Endodermal cell (in vitro differentiated cells): Measurements from ENCODE around the gene ABCC5. TPM values are rescaled to one million over a fixed set of nuclear protein-coding genes. Genes with fewer than 3 reads are reported as not detected.

Experiments used
- DNase-seq: peaks from one replicate; pipeline ENCODE4 v3.0.0-alpha.2; 2017
- H3K27ac ChIP-seq: 2 replicates; pipeline ENCODE4 v1.5.1; 2013; ENCODE audit warnings: mild to moderate bottlenecking, low read depth, low read length, moderate library complexity
- H3K27me3 ChIP-seq: 2 replicates; pipeline ENCODE4 v1.6.1; 2013; ENCODE audit warnings: mild to moderate bottlenecking, low read length, moderate library complexity; ENCODE audit not compliant: insufficient read depth, control insufficient read depth, poor library complexity, severe bottlenecking
- H3K36me3 ChIP-seq: 2 replicates; pipeline ENCODE4 v1.7.0; 2013; ENCODE audit warnings: mild to moderate bottlenecking, low read length, moderate library complexity; ENCODE audit not compliant: control insufficient read depth, insufficient read depth
- H3K4me1 ChIP-seq: one replicate; pipeline ENCODE4 v1.7.0; 2013; ENCODE audit warnings: low read length; ENCODE audit not compliant: control insufficient read depth, insufficient read depth
- H3K4me3 ChIP-seq: 2 replicates; pipeline ENCODE4 v1.5.1; 2013; ENCODE audit warnings: mild to moderate bottlenecking, low read length, moderate library complexity
- H3K9ac ChIP-seq: 2 replicates; pipeline ENCODE4 v1.6.1; 2013; ENCODE audit warnings: mild to moderate bottlenecking, low read length, moderate library complexity; ENCODE audit not compliant: poor library complexity, severe bottlenecking; ENCODE audit errors: extremely low read depth
- H3K9me3 ChIP-seq: 2 replicates; pipeline ENCODE4 v1.6.1; 2013; ENCODE audit warnings: mild to moderate bottlenecking, low read length, moderate library complexity; ENCODE audit not compliant: control insufficient read depth
- H3K27ac Mint-ChIP-seq: 2 replicates; pipeline ENCODE4 v1.8.0; 2020; ENCODE audit warnings: mixed read lengths
- H3K27me3 Mint-ChIP-seq: 2 replicates; pipeline ENCODE4 v1.8.0; 2021; ENCODE audit warnings: mild to moderate bottlenecking, mixed read lengths; ENCODE audit not compliant: insufficient read depth
- H3K36me3 Mint-ChIP-seq: 2 replicates; pipeline ENCODE4 v1.8.0; 2020; ENCODE audit warnings: low read depth, mixed read lengths
- H3K4me1 Mint-ChIP-seq: 2 replicates; pipeline ENCODE4 v1.8.0; 2020; ENCODE audit warnings: mixed read lengths
- H3K4me3 Mint-ChIP-seq: 2 replicates; pipeline ENCODE4 v1.8.0; 2020; ENCODE audit warnings: mild to moderate bottlenecking, moderate library complexity, mixed read lengths
- H3K9me3 Mint-ChIP-seq: 2 replicates; pipeline ENCODE4 v1.8.0; 2020; ENCODE audit warnings: mild to moderate bottlenecking, mixed read lengths
- WGBS, 2 experiments: methylation state at CpG; one replicate each; pipeline versions ENCODE4 v1.1.5 to v1.1.7; 2013; ENCODE audit warnings: missing lambda C conversion rate in 2 of 2, mixed read lengths in 1 of 2; ENCODE audit not compliant: insufficient coverage in 1 of 2, insufficient read length in 1 of 2; 5-methylcytosine and 5-hydroxymethylcytosine counted together
- total RNA-seq, 2 donors: library from RNA; stranded (reverse); fragmentation: NEBNext Ultra II Directional in 1 of 2; extraction: Animal tissue kit (Norgen Biotek cat#: 25700) in 1 of 2; gene quantifications; 2 replicates in 1 of 2; 3 replicates in 1 of 2; pipeline ENCODE4 v1.2.1, GENCODE V29; 2021
- TF ChIP-seq, protein P1 (sequence below): fragments of 200-600 bp; sonication (generic); conservative IDR thresholded peaks from 2 replicates; pipeline ENCODE4 v1.5.0; 2021; ENCODE audit warnings: antibody characterized with exemption, mild to moderate bottlenecking

ABCC5 gene
- total RNA-seq, 2 donors from 2014 or later = 32.8 to 35.7 TPM

GRCh38 chr3:183895774-183896173 is 121.9 kb downstream of the ABCC5 start:
- Histone ChIP-seq H3K4me3 (no peak overlapping the region), H3K9me3 (no peaks in the 10 kb centered on the region), H3K27ac (no peak overlapping the region), H3K27me3 (peaks cover 5% of the 10 kb centered on the region), H3K36me3 (no peaks in the 10 kb centered on the region), H3K4me1 (no peaks in the 10 kb centered on the region), H3K9ac (no peak overlapping the region)
- WGBS, 2 experiments = 92 to 100% methylated on average over 2 to 6 of the region's 6 CpGs
- Mint-ChIP-seq H3K27ac (no peak overlapping the region), H3K4me3 (no peak overlapping the region), H3K36me3 (no peaks in the 10 kb centered on the region), H3K9me3 (peaks cover 15% of the 10 kb centered on the region), H3K4me1 (no peaks in the 10 kb centered on the region), H3K27me3 (peaks cover 7% of the 10 kb centered on the region)
- peak; percentile 48 for DNase-seq
- TF ChIP-seq, protein P1, sequence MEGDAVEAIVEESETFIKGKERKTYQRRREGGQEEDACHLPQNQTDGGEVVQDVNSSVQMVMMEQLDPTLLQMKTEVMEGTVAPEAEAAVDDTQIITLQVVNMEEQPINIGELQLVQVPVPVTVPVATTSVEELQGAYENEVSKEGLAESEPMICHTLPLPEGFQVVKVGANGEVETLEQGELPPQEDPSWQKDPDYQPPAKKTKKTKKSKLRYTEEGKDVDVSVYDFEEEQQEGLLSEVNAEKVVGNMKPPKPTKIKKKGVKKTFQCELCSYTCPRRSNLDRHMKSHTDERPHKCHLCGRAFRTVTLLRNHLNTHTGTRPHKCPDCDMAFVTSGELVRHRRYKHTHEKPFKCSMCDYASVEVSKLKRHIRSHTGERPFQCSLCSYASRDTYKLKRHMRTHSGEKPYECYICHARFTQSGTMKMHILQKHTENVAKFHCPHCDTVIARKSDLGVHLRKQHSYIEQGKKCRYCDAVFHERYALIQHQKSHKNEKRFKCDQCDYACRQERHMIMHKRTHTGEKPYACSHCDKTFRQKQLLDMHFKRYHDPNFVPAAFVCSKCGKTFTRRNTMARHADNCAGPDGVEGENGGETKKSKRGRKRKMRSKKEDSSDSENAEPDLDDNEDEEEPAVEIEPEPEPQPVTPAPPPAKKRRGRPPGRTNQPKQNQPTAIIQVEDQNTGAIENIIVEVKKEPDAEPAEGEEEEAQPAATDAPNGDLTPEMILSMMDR = no peak

DNA sequence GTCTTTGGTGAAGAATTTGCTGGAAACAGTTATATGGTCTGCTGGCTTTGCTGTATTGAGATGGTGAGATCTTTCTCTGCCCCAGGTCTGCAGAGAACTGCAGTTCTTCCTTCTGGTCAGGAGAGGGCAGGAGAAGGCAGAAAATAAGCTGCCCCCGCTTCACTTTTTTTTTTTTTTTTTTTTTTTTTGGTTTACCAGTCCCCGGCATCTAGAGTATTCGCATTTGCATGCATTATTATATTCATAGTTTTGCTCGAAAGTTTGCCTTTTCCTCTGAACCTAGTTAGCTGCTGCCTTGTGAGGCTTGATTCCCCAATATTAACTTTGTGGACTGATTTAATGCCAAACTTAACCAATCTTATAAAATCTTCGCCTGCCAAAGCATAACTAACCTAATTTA is 122.4 kb downstream of the ABCC5 start:
- no peaks in the 10 kb centered on the region for H3K9me3 ChIP-seq
- H3K9ac ChIP-seq = no peak overlapping the region
- no peaks in the 10 kb centered on the region for H3K4me1 Mint-ChIP-seq
- no peak overlapping the region for H3K27ac Mint-ChIP-seq
- peaks cover 11% of the 10 kb centered on the region for H3K9me3 Mint-ChIP-seq
- TF ChIP-seq, protein P1 = peak; percentile 88
- no peak overlapping the region for H3K4me3 Mint-ChIP-seq
- H3K4me1 ChIP-seq = no peaks in the 10 kb centered on the region
- H3K36me3 Mint-ChIP-seq = no peaks in the 10 kb centered on the region
- H3K4me3 ChIP-seq = no peak overlapping the region
- H3K27me3 Mint-ChIP-seq = peaks cover 10% of the 10 kb centered on the region
- 37 to 38% methylated on average over 4 to 5 of the region's 5 CpGs for WGBS, 2 experiments
- H3K36me3 ChIP-seq = no peaks in the 10 kb centered on the region
- H3K27ac ChIP-seq = no peak overlapping the region
- H3K27me3 ChIP-seq = peaks cover 5% of the 10 kb centered on the region
- DNase-seq = peak; percentile 60

DNA sequence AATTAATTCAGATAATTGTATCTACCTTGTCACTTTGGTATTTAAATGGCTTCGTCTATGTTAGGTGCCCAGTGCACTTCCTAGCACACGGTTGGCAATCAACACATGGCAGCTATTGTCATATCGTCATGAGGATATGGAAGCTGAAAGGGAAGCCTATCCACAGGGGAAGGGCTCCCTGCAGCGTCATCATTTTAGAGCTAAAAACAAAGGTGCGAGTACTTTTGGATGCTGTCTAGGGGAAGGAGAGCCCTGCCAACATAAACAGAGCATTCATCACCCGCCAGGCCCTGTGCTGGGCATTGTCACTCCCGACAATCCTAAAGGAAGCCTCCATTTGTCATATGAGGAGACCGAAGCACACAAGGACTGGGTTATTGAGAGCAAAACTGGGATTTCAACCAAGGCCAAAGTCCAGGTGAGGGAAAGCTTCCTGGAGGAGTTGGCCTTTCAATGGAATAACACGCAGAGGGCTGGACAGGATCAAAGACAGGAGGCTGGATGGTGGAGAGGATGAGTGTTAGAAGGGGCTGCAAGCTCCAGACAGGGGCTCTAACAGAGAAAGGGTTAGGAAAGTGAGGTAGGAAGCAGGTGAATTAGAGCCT is 125.0 kb downstream of the ABCC5 start:
- Histone ChIP-seq H3K9ac (no peak overlapping the region), H3K9me3 (no peaks in the 10 kb centered on the region), H3K4me1 (no peaks in the 10 kb centered on the region), H3K27me3 (peaks cover 14% of the 10 kb centered on the region), H3K36me3 (no peaks in the 10 kb centered on the region), H3K4me3 (no peak overlapping the region), H3K27ac (no peak overlapping the region)
- H3K4me1 Mint-ChIP-seq = no peaks in the 10 kb centered on the region
- TF ChIP-seq, protein P1 = no peak
- WGBS, 2 experiments = 89 to 90% methylated on average over 6 to 9 of the region's 9 CpGs
- H3K27me3 Mint-ChIP-seq = peaks cover 32% of the 10 kb centered on the region
- H3K27ac Mint-ChIP-seq = no peak overlapping the region
- no peaks in the 10 kb centered on the region for H3K36me3 Mint-ChIP-seq
- H3K9me3 Mint-ChIP-seq = no peaks in the 10 kb centered on the region
- no peak for DNase-seq
- no peak overlapping the region for H3K4me3 Mint-ChIP-seq
